HG03025 (cell line): Measurements from ENCODE around the gene NEDD4.
A peak's percentile ranks its signal among the peaks of the same experiment; 100 is the strongest.
"Not testable (repeated sequence)": the region's sequence is repeated elsewhere in the genome, so short reads cannot be mapped to it uniquely, and the experiment has no call there.

Source experiments
- ATAC-seq: cut with Tn5 transposase; IDR thresholded peaks from one replicate; pipeline ENCODE4 v1.9.1; 2021; ENCODE audit warnings: mild to moderate bottlenecking, moderate library complexity; ENCODE audit not compliant: unreplicated experiment, low FRiP score

The NEDD4 gene

GRCh38 chr15:55993111-55993803, at the start of gene NEDD4:
TSS of gene NEDD4 (minus strand) at chr15:55993612. CDS start at chr15:55993555, 57 bp downstream.
- peak; percentile 97 for ATAC-seq

- no peak for ATAC-seq
These were observed 49.1 kb upstream of the NEDD4 start for GRCh38 chr15:56042498-56042897.

- ATAC-seq, result no peak
These were observed 48.6 kb upstream of the NEDD4 start for GRCh38 chr15:56042031-56042430.

GRCh38 chr15:56040081-56041035, 46.9 kb upstream of the NEDD4 start:
- ATAC-seq, result no peak

- ATAC-seq, result no peak
These were observed 45.3 kb upstream of the NEDD4 start for GRCh38 chr15:56038707-56039106.

GRCh38 chr15:56038015-56038414, 44.6 kb upstream of the NEDD4 start:
- ATAC-seq, result no peak

GRCh38 chr15:56036546-56037067, 43.2 kb upstream of the NEDD4 start:
- no peak for ATAC-seq

GRCh38 chr15:56035166-56035565, 41.8 kb upstream of the NEDD4 start:
- no peak for ATAC-seq

GRCh38 chr15:56034514-56034913, 41.1 kb upstream of the NEDD4 start:
- no peak for ATAC-seq

- ATAC-seq, result no peak
These were observed 39.0 kb upstream of the NEDD4 start for GRCh38 chr15:56032373-56032772.

GRCh38 chr15:56031836-56032235, 38.4 kb upstream of the NEDD4 start:
- ATAC-seq, result no peak

GRCh38 chr15:56031402-56031801, 38.0 kb upstream of the NEDD4 start:
- no peak for ATAC-seq

- ATAC-seq, result no peak
These were observed 35.0 kb upstream of the NEDD4 start for GRCh38 chr15:56028430-56028829.

- not testable (repeated sequence) for ATAC-seq
These were observed 29.7 kb upstream of the NEDD4 start for GRCh38 chr15:56023160-56023559.

GRCh38 chr15:56019819-56020486, 26.5 kb upstream of the NEDD4 start:
- no peak for ATAC-seq

GRCh38 chr15:56019060-56019793, 25.8 kb upstream of the NEDD4 start:
- no peak for ATAC-seq

GRCh38 chr15:56017920-56018319, 24.5 kb upstream of the NEDD4 start:
- no peak for ATAC-seq

GRCh38 chr15:56017511-56017910, 24.1 kb upstream of the NEDD4 start:
- ATAC-seq, result no peak

GRCh38 chr15:56016281-56016680, 22.9 kb upstream of the NEDD4 start:
- no peak for ATAC-seq

- no peak for ATAC-seq
These were observed 21.3 kb upstream of the NEDD4 start for GRCh38 chr15:56014677-56015076.
